HG03354 (cell line): Measurements from ENCODE around the gene RGN.
A peak's percentile ranks its signal among the peaks of the same experiment; 100 is the strongest.
"Not testable (repeated sequence)": the region's sequence is repeated elsewhere in the genome, so short reads cannot be mapped to it uniquely, and the experiment has no call there.

Experiments
- ATAC-seq: cut with Tn5 transposase; IDR thresholded peaks from one replicate; pipeline ENCODE4 v1.9.1; 2021; ENCODE audit warnings: mild to moderate bottlenecking; ENCODE audit not compliant: unreplicated experiment, poor library complexity, severe bottlenecking

The RGN gene

GRCh38 chrX:47078129-47079043 lies at the start of gene RGN:
RGN (plus strand) TSS chrX:47078443; CDS start chrX:47081145, 2,702 bp downstream.
- ATAC-seq = no peak

DNA sequence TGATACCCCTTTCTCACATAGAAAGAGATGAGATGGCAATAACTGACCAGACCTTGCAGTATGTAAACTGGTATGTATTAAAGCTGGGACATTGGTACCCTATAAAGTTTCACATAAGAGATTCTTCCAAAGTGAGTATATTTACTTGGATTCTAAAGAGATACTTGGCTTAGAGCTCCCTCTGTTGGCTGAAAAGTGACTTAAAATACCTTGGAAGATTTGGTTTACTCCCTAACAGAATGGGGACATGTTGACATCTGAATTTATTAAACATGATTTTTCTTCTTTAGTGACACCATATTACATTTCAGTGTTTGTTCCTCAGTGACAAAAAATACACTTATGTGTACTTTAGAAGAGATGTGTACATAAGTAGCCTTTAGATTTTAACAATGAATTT lies 47.9 kb upstream of the RGN start:
- ATAC-seq = no peak

GRCh38 chrX:47047989-47048388 lies 30.3 kb upstream of the RGN start:
- no peak for ATAC-seq

DNA sequence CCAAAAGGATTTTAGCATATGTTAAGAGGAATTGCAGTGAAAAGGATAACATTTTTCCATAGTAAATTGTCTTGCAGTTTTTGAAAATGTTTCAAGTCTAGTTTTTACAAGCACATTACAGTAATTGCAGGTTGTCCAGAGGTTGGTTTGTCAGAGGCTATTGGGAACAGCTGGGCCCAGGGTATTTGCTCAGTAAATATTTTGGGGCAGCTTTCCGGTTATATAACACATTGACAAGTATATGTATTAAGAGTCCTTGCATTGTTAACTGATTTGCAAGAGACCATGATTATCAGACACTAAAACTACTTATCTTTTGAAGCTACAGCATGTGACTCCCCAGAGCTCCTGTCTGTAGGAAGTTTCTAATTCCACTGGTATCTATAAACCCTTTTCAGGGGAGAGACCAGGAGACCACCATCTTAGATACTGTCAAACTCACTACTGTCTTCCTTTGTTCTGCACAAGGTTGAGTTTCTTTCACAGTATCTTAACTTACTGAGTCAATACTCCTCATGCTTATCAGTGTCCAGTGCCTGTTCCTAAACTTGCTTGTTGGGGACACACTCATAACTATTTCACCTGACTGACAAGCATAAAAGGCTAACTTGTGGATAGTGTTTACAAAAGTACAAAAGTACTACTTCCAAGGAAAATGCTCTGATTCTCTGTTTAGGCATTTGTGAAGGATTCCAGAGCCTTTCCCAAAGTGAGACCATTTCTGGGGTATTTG lies 18.9 kb upstream of the RGN start:
- no peak for ATAC-seq

DNA sequence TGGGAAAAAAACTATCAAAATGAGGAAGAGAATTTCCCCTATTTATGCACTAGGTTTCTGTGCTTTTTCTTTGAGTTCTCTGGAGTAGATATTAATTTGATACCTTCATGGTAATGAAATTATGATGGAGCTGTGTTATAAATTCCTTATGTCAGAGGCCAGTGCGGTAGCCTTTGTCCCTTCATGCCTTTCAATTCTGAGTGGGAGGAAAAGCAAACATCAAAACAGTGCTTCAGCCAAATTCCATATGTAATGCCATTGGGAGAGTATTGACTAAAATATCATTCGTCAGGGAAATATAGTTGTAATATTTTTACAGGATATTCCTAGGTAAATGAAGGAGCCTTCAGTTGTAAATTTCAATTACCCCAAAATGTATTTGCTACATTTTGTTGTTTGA lies 17.5 kb upstream of the RGN start:
- no peak for ATAC-seq

DNA sequence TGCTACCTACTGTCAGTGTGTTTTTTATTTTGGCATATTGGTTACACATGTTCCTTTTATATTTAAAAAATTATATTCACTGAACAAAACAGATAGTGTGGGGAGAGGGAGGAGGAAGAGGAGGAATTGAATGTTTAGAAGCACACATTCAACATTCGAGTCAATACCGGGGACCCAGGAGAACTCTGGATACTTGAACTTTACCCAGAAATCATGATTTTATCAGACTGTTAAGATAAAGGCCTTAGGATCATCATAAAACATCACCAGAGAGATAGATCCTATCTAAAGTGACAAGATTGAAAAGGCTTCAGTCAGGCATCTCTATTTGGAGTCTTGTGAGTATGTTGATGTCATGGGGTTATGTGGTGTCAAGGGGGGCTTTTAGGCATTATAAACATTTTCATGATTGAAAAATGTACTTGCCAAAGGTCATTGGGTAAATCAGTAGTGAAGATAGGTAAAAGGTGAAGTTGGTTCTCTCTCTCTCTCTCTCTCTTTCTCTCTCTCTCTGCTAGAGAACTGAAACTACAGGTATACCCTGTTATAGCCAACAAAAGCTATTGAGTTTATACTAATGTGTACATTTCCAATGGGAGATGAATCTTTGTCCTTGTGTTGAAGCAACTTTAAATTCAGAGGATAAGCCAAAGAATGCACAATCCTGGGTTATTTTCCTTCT lies 16.9 kb upstream of the RGN start:
- ATAC-seq = no peak

GRCh38 chrX:47063179-47063578 lies 15.1 kb upstream of the RGN start:
- ATAC-seq = no peak

DNA sequence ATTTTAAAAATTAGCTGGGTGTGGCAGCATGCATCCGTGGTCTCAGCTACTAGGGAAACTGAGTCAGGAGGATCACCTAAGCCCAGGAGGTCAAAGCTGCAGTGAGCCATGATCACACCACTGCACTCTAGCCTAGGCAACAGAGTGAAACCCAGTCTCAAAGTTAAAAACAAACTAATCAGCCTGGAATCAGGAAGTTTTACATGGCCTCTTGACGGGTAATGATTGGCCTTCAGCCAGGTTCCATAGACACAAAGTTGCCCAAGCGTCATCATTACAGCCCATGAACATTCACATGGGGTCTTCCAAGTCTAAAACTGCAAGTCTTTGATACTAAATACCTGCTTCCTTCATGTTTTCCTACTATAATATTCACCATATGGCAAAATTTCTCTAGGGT lies 10.0 kb upstream of the RGN start:
- ATAC-seq = no peak

DNA sequence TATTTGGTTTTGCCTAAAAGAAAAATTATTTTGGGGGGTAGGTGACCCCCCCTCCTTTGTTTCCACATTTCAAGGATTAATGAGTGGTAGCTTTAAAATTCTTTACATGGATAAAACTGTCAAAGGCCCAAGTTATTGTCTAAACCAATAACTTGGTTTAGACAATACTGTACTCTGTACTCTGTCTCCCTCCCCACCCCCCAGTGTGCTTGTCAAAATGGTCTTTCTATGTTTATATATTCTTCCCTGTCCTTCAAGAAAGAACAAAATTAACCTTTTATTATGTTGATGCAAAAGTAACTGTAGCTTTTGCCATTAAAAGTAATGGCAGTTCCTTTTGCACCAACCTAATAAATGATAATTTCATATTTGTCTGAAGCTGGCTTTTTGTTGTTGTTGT lies 9.5 kb upstream of the RGN start:
- no peak for ATAC-seq

- no peak for ATAC-seq
These were observed 2.1 kb downstream of the RGN start for GRCh38 chrX:47080215-47080914.

- ATAC-seq = no peak
These were observed 2.6 kb downstream of the RGN start for GRCh38 chrX:47080915-47081236.

- ATAC-seq = peak; percentile 68
These were observed 13.0 kb downstream of the RGN start for GRCh38 chrX:47091149-47091775.

DNA sequence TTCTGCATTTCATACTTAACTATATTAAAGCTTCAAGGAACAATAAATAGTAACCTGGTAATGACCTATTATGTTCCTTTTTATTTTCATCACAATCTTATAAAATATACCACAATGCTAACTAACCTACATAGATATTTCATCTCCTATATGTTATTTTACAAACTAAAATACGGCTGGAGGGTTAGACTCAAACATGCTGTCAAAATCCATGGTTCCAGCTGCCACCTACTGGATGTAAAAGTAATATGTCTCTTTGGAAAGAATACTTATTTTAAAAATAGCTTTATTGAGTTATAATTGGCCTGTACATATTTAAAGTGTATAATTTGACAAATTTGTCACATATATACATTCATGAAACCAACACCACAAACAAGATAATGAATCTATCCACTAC lies 15.0 kb downstream of the RGN start:
- no peak for ATAC-seq

- no peak for ATAC-seq
These were observed 15.6 kb downstream of the RGN start for GRCh38 chrX:47093860-47094259.

- no peak for ATAC-seq
These were observed 18.8 kb downstream of the RGN start for GRCh38 chrX:47097018-47097417.

DNA sequence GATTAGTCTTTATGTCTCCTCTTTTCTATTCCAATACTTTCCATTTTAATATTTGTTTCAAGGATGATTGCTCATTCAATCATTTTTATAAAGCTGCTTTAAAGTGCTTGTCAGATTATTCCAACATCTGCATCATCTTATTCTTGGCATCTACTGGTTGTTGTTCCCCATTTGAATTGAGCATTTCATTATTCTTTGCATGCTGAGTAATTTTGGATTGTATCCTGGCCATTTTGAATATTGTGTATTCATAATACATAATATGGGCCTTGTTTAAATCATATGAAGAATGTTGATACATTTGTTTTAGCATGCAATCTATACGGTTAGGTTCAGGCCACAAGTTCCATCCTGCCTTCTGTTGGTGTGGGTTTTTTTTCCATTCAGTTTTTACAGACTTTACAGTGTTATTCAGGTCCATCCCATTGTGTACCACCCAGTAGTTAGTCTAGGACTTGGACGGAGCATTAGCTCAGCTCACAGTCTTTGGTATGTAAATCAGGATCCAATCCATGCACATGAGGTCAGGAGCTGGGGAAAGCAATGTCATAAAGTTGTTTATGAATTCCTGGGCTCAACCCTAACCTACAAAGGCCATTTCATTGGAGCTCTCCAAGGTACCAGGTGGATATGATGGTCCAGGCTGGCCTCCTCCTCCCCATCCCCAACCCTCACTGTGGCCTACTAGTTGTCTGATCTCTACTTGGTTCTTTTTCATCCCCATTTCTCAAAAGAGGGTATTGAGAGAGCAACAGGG lies 20.3 kb downstream of the RGN start:
- no peak for ATAC-seq

- no peak for ATAC-seq
These were observed 23.0 kb downstream of the RGN start for GRCh38 chrX:47101206-47101605.

DNA sequence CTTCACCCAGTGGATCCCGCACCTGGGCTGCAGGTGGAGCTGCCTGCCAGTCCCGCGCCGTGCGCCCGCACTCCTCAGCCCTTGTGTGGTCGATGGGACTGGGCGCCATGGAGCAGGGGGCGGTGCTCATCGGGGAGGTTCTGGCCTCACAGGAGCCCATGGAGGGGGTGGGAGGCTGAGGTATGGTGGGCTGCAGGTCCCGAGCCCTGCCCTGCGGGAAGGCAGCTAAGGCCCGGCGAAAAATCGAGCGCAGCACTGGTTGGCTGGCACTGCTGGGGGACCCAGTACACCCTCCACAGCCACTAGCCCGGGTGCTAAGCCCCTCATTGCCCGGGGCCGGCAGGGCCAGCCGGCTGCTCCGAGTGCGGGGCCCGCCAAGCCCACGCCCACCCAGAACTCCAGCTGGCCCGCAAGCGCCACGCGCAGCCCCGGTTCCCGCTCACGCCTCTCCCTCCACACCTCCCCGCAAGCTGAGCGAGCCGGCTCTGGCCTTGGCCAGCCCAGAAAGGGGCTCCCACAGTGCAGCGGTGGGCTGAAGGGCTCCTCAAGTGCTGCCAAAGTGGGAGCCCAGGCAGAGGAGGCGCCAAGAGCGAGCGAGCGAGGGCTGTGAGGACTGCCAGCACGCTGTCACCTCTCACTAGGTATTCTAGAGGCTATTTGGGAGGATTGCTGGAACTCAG lies 32.8 kb downstream of the RGN start:
- ATAC-seq = not testable (repeated sequence)
